Measurements from ENCODE around the gene CAMK1D. TPM values are rescaled to one million over a fixed set of nuclear protein-coding genes. Genes with fewer than 3 reads are reported as not detected.

CAMK1D gene
- polyA plus RNA-seq, 1 donor (not counting 4 experiments of a cell fraction or from before 2014, with no cell fraction given) = 0.76 TPM

DNA sequence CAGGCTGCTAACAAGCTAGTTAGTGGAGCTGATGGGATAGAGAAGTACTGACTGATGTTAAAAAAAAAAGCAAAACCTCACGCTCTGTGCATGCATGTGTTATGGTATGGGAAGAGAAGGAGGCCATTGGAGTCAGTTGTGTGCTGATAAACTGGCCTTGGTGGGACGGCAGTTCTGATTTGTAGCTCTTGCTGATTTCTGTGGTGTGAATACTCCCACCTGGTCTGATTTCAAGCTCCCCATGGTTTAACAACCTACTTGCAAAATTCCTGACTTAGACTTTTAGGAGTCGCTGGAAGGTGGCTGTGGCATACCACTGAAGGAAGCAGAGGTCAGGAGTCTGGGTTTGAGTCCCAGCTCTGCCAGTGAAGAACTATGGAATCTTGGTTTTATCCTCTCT, 15.2 kb downstream of the CAMK1D start:
- Histone ChIP-seq H4K20me1 (ENCODE audit: control insufficient read depth, extremely low read depth, insufficient read depth, low read length) (no peaks in the 10 kb centered on the region), H3K27ac (ENCODE audit: control insufficient read depth, insufficient read depth, low read length) (no peak overlapping the region), H3K9me1 (ENCODE audit: control insufficient read depth, extremely low read depth, insufficient read depth, low read length) (no peaks in the 10 kb centered on the region), H3K79me2 (ENCODE audit: control insufficient read depth, insufficient read depth, low read length) (no peaks in the 10 kb centered on the region), H3K9me3 (ENCODE audit: control insufficient read depth, low read depth, low read length) (no peaks in the 10 kb centered on the region), H3K9ac (ENCODE audit: control insufficient read depth, extremely low read depth, insufficient read depth, low read length) (no peak overlapping the region), H3K4me3 (ENCODE audit: control insufficient read depth in 2 of 3, extremely low read depth in 1 of 3, insufficient read depth in 2 of 3, low read depth in 1 of 3, low read length in 3 of 3) (no peak overlapping the region), H3K36me3 (ENCODE audit: control insufficient read depth in 2 of 2, extremely low read depth in 1 of 2, insufficient read depth in 2 of 2, low read length in 2 of 2) (no peaks in the 10 kb centered on the region), H3K27me3 (ENCODE audit: control insufficient read depth, extremely low read depth, insufficient read depth, low read length) (no peaks in the 10 kb centered on the region), H3K4me1 (ENCODE audit: control insufficient read depth, extremely low read depth, insufficient read depth, low read length) (no peaks in the 10 kb centered on the region), H2AFZ (ENCODE audit: control insufficient read depth, low read length) (no peak overlapping the region), H3K4me2 (ENCODE audit: control insufficient read depth, extremely low read depth, insufficient read depth, low read depth, low read length) (no peak overlapping the region)
- DNase-seq (ENCODE audit: low read depth, low spot score) = no peak
- TF ChIP-seq, protein P1, sequence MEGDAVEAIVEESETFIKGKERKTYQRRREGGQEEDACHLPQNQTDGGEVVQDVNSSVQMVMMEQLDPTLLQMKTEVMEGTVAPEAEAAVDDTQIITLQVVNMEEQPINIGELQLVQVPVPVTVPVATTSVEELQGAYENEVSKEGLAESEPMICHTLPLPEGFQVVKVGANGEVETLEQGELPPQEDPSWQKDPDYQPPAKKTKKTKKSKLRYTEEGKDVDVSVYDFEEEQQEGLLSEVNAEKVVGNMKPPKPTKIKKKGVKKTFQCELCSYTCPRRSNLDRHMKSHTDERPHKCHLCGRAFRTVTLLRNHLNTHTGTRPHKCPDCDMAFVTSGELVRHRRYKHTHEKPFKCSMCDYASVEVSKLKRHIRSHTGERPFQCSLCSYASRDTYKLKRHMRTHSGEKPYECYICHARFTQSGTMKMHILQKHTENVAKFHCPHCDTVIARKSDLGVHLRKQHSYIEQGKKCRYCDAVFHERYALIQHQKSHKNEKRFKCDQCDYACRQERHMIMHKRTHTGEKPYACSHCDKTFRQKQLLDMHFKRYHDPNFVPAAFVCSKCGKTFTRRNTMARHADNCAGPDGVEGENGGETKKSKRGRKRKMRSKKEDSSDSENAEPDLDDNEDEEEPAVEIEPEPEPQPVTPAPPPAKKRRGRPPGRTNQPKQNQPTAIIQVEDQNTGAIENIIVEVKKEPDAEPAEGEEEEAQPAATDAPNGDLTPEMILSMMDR (optimal IDR thresholded peaks at IDR 0.05 in 1 of 3, IDR thresholded peaks at IDR 0.05 in 1 of 3, conservative IDR thresholded peaks at IDR 0.05 in 1 of 3; ENCODE audit: extremely low read depth in 1 of 3, insufficient read depth in 2 of 3, low read length in 3 of 3) = no peak
- TF ChIP-seq EZH2 (IDR thresholded peaks at IDR 0.05; ENCODE audit: low read length) = no peak
- FAIRE-seq = no peak
- dilution Hi-C loops (cut with MboI; ENCODE audit: extremely low pct_ligation_motif_present, low sequenced_read_pairs) = no loop called here

- Histone ChIP-seq H3K27ac (ENCODE audit: control insufficient read depth, insufficient read depth, low read length) (no peak overlapping the region), H2AFZ (ENCODE audit: control insufficient read depth, low read length) (no peak overlapping the region), H4K20me1 (ENCODE audit: control insufficient read depth, extremely low read depth, insufficient read depth, low read length) (no peaks in the 10 kb centered on the region), H3K36me3 (ENCODE audit: control insufficient read depth in 2 of 2, extremely low read depth in 1 of 2, insufficient read depth in 2 of 2, low read length in 2 of 2) (no peaks in the 10 kb centered on the region), H3K4me2 (ENCODE audit: control insufficient read depth, extremely low read depth, insufficient read depth, low read depth, low read length) (no peak overlapping the region), H3K4me3 (ENCODE audit: control insufficient read depth in 2 of 3, extremely low read depth in 1 of 3, insufficient read depth in 2 of 3, low read depth in 1 of 3, low read length in 3 of 3) (no peak overlapping the region), H3K9me3 (ENCODE audit: control insufficient read depth, low read depth, low read length) (no peaks in the 10 kb centered on the region), H3K27me3 (ENCODE audit: control insufficient read depth, extremely low read depth, insufficient read depth, low read length) (no peaks in the 10 kb centered on the region), H3K9me1 (ENCODE audit: control insufficient read depth, extremely low read depth, insufficient read depth, low read length) (no peaks in the 10 kb centered on the region), H3K4me1 (ENCODE audit: control insufficient read depth, extremely low read depth, insufficient read depth, low read length) (no peaks in the 10 kb centered on the region), H3K79me2 (ENCODE audit: control insufficient read depth, insufficient read depth, low read length) (no peaks in the 10 kb centered on the region), H3K9ac (ENCODE audit: control insufficient read depth, extremely low read depth, insufficient read depth, low read length) (no peak overlapping the region)
- TF ChIP-seq, protein P1 (optimal IDR thresholded peaks at IDR 0.05 in 1 of 3, IDR thresholded peaks at IDR 0.05 in 1 of 3, conservative IDR thresholded peaks at IDR 0.05 in 1 of 3; ENCODE audit: extremely low read depth in 1 of 3, insufficient read depth in 2 of 3, low read length in 3 of 3) = no peak
- TF ChIP-seq EZH2 (IDR thresholded peaks at IDR 0.05; ENCODE audit: low read length) = no peak
- FAIRE-seq (no peak), DNase-seq (ENCODE audit: low read depth, low spot score) (no peak)
- dilution Hi-C loops (cut with MboI; ENCODE audit: extremely low pct_ligation_motif_present, low sequenced_read_pairs) = no loop called here
Observed at GRCh38 chr10:12367272-12367671, 17.9 kb downstream of the CAMK1D start.

All from keratinocyte (primary cell).